DOHH2 (cell line): ENCODE measurements around the gene LMX1A.

Experiments
- H3F3A ChIP-seq: fragments of 200-600 bp; sonication (generic), shearing (Covaris generic); 2 replicates; pipeline ENCODE4 v1.6.0; 2016; ENCODE audit warnings: antibody characterized with exemption, mild to moderate bottlenecking; ENCODE audit not compliant: control insufficient read depth, insufficient read depth
- H3K27ac ChIP-seq: fragments of 200-600 bp; sonication (generic); 2 replicates; pipeline ENCODE4 v1.5.1; 2014; ENCODE audit warnings: low read depth, mild to moderate bottlenecking, low read length, moderate library complexity
- H3K27me3 ChIP-seq: fragments of 200-600 bp; sonication (generic); 2 replicates; pipeline ENCODE4 v1.6.1; 2014; ENCODE audit warnings: mild to moderate bottlenecking, low read length, mixed read lengths; ENCODE audit not compliant: control insufficient read depth
- H3K36me3 ChIP-seq: fragments of 200-600 bp; sonication (generic); 2 replicates; pipeline ENCODE4 v1.6.1; 2014; ENCODE audit warnings: mild to moderate bottlenecking, low read length, moderate library complexity, mixed read lengths; ENCODE audit not compliant: control insufficient read depth
- H3K4me1 ChIP-seq: fragments of 200-600 bp; sonication (generic); 2 replicates; pipeline ENCODE4 v1.6.1; 2014; ENCODE audit warnings: mild to moderate bottlenecking, low read length, mixed read lengths; ENCODE audit not compliant: control insufficient read depth
- H3K4me2 ChIP-seq: fragments of 200-600 bp; sonication (generic); 2 replicates; pipeline ENCODE4 v1.6.0; 2014; ENCODE audit warnings: mild to moderate bottlenecking, low read length, moderate library complexity
- H3K4me3 ChIP-seq: fragments of 200-600 bp; sonication (generic); 2 replicates; pipeline ENCODE4 v1.5.1; 2014; ENCODE audit warnings: mild to moderate bottlenecking, low read length, mixed read lengths
- H3K79me2 ChIP-seq: fragments of 200-600 bp; sonication (generic); 2 replicates; pipeline ENCODE4 v1.6.1; 2014; ENCODE audit warnings: mild to moderate bottlenecking, low read length, mixed read lengths; ENCODE audit not compliant: control insufficient read depth
- H3K9me2 ChIP-seq: fragments of 200-600 bp; sonication (generic); replicated peaks from 2 replicates; pipeline ENCODE4 v1.6.1; 2014; ENCODE audit warnings: mild to moderate bottlenecking, low read length, mixed read lengths; ENCODE audit not compliant: control insufficient read depth
- H3K9me3 ChIP-seq: fragments of 200-600 bp; sonication (generic); 2 replicates; pipeline ENCODE4 v1.6.1; 2014; ENCODE audit warnings: antibody characterized with exemption, low read length, mixed read lengths; ENCODE audit not compliant: control insufficient read depth, insufficient read depth
- H4K20me1 ChIP-seq: fragments of 200-600 bp; sonication (generic); 2 replicates; pipeline ENCODE4 v1.6.0; 2014; ENCODE audit warnings: low read depth, mild to moderate bottlenecking, antibody characterized with exemption, low read length, moderate library complexity; ENCODE audit not compliant: control insufficient read depth, insufficient read depth
- EZH2phosphoT487 ChIP-seq: fragments of 200-600 bp; sonication (generic); IDR thresholded peaks from 2 replicates; pipeline ENCODE4 v1.6.1; 2017; ENCODE audit warnings: borderline replicate concordance, mild to moderate bottlenecking, antibody characterized with exemption, low read length, moderate library complexity, mixed read lengths
- TF ChIP-seq, protein P1 (sequence below): fragments of 200-600 bp; sonication (generic); IDR thresholded peaks from one replicate; pipeline ENCODE4 v1.5.1; 2014; ENCODE audit warnings: antibody characterized with exemption, mild to moderate bottlenecking, low read depth, low read length; ENCODE audit not compliant: poor library complexity, severe bottlenecking

The LMX1A gene

GRCh38 chr1:165191087-165191486, 165.4 kb downstream of the LMX1A start:
- Histone ChIP-seq H3K4me3 (no peak overlapping the region), H3K4me1 (no peaks in the 10 kb centered on the region), H4K20me1 (no peaks in the 10 kb centered on the region), H3K9me2 (no peaks in the 10 kb centered on the region), H3K27me3 (no peaks in the 10 kb centered on the region), H3F3A (no peaks in the 10 kb centered on the region), H3K4me2 (no peak overlapping the region), H3K27ac (no peak overlapping the region), H3K79me2 (no peaks in the 10 kb centered on the region), H3K9me3 (no peaks in the 10 kb centered on the region), H3K36me3 (no peaks in the 10 kb centered on the region)
- TF ChIP-seq, protein P1, sequence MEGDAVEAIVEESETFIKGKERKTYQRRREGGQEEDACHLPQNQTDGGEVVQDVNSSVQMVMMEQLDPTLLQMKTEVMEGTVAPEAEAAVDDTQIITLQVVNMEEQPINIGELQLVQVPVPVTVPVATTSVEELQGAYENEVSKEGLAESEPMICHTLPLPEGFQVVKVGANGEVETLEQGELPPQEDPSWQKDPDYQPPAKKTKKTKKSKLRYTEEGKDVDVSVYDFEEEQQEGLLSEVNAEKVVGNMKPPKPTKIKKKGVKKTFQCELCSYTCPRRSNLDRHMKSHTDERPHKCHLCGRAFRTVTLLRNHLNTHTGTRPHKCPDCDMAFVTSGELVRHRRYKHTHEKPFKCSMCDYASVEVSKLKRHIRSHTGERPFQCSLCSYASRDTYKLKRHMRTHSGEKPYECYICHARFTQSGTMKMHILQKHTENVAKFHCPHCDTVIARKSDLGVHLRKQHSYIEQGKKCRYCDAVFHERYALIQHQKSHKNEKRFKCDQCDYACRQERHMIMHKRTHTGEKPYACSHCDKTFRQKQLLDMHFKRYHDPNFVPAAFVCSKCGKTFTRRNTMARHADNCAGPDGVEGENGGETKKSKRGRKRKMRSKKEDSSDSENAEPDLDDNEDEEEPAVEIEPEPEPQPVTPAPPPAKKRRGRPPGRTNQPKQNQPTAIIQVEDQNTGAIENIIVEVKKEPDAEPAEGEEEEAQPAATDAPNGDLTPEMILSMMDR: no peak
- TF ChIP-seq EZH2phosphoT487: no peak

DNA sequence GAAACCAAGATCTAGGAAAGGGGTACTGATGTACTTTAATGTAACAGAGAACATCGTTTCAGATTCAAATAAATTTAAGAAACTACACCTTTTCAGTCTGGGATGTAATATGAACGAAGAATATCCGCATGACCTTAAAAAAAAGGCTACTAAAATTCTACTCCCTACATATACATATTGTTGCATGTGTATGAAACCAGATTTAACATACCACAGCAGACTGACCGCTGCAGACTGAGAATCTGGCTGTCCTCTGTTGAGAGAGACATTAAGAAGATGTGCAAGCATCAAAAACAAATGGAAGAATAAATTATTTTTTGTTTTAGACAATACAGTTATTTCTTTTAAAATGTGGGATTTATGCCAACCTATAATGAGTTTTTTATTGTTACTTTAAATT, 166.6 kb downstream of the LMX1A start:
- Histone ChIP-seq H3K27me3 (no peaks in the 10 kb centered on the region), H3K4me1 (no peaks in the 10 kb centered on the region), H3K9me2 (no peaks in the 10 kb centered on the region), H3K27ac (no peak overlapping the region), H3K4me2 (no peak overlapping the region), H3K79me2 (no peaks in the 10 kb centered on the region), H3K36me3 (no peaks in the 10 kb centered on the region), H3K9me3 (no peaks in the 10 kb centered on the region), H3K4me3 (no peak overlapping the region), H3F3A (no peaks in the 10 kb centered on the region), H4K20me1 (no peaks in the 10 kb centered on the region)
- no peak for TF ChIP-seq EZH2phosphoT487
- TF ChIP-seq, protein P1: no peak

DNA sequence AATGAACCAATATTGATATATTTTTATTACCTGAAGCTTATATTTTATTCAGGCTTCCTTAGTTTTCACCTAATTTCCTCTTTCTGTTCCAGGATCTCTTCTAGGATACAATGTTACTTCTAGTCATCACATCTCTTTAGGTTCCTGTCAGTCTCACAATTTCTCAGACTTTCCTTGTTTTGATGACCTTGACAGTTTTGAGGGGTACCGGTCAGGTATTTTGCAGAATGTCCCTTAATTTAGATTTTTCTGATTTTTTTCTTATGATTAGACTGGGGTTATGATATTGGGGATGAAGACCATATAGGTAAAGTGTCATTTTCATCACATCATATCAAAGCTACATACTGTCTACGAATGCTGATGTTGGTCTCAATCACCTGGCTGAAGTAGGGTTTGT, 167.5 kb downstream of the LMX1A start:
- Histone ChIP-seq H3K79me2 (no peaks in the 10 kb centered on the region), H3K9me2 (no peaks in the 10 kb centered on the region), H4K20me1 (no peaks in the 10 kb centered on the region), H3F3A (no peaks in the 10 kb centered on the region), H3K4me3 (no peak overlapping the region), H3K36me3 (no peaks in the 10 kb centered on the region), H3K4me1 (no peaks in the 10 kb centered on the region), H3K9me3 (no peaks in the 10 kb centered on the region), H3K27me3 (no peaks in the 10 kb centered on the region), H3K27ac (no peak overlapping the region), H3K4me2 (no peak overlapping the region)
- no peak for TF ChIP-seq EZH2phosphoT487
- TF ChIP-seq, protein P1: no peak
